HG03175 (cell line): ENCODE measurements around the gene RNF31.

Source experiments
- ATAC-seq: cut with Tn5 transposase; IDR thresholded peaks from one replicate; pipeline ENCODE4 v1.9.1; 2021; ENCODE audit warnings: mild to moderate bottlenecking, moderate library complexity; ENCODE audit not compliant: unreplicated experiment

RNF31 gene

DNA sequence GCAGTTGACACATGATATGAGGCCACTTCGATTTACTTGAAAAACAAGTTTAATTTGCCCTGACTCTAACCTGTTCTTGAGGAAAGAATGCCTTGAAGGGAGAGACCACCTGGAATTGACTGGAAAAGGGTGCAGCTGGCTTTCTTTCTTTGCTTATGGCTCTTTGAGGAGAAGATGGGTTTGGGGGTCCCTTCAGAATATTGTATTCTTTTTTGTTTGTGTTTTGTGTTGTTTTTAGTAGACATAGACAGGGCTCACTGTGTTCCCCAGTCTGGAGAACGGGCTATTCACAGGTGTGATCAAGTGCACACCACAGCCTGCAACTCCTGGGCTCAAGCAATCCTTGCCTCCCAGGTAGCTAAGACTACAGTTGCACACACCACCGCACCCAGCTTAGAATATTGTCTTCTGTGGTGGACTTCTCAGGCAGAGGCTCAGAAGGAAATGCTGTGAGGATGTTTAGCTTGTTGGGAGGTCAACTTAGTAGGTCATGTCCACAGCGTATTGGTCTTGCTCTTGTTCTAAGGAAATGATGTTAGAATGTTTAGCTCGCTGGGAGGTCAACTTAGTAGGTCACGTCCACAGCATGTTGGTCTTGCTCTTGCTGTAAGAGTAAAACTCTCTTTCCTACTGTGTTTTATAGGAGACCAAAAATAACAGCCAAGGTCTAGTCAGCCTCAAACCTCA is 31.0 kb upstream of the RNF31 start:
- ATAC-seq, result no peak

DNA sequence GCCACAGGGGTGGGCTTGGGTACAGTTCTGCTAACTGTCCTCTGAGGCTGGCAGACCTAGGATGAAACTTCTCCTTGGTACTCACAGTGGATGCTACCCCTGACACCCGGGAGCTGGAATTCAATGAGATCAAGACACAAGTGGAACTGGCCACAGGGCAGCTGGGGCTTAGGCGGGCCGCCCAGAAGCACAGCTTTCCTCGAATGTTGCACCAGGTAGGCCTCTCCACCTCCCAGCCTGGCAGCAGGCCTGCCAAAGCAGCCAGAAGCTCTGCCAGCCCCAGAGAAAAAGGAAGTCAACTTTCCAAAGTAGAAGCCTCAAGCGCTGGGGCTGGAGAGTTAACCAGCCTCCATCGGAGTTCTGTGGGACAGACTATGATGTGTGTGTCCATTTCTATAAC is 30.1 kb upstream of the RNF31 start:
- no peak for ATAC-seq

DNA sequence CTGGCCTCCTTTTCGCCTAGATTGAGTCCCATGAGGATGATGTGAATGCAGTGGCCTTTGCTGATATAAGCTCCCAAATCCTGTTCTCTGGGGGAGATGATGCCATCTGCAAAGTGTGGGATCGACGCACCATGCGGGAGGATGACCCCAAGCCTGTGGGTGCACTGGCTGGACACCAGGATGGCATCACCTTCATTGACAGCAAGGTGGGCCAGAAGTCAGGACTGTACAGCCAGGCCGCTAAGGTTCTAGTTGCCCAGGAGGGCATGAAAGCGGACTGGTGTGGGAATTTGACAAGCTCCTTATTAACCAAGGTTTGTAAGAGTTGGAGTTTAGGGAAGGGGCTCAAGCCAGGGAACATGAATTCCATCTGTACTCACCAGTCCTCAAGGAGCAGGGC is 27.6 kb upstream of the RNF31 start:
- no peak for ATAC-seq

DNA sequence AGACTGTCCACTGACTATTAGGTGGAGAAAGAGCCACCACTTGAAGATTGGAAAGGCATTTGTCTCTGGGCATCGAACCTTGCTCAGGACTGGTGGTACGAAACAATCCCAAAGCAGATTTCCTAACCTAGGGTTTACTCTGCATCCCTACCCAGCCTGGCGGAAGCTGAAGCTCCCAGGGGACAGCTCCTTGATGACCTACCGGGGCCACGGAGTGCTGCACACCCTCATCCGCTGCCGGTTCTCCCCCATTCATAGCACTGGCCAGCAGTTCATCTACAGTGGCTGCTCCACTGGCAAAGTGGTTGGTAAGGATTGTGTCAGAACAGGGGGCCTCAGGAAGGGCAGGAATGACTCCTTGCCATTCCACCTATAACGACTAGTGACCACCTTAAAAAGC is 26.1 kb upstream of the RNF31 start:
- no peak for ATAC-seq

DNA sequence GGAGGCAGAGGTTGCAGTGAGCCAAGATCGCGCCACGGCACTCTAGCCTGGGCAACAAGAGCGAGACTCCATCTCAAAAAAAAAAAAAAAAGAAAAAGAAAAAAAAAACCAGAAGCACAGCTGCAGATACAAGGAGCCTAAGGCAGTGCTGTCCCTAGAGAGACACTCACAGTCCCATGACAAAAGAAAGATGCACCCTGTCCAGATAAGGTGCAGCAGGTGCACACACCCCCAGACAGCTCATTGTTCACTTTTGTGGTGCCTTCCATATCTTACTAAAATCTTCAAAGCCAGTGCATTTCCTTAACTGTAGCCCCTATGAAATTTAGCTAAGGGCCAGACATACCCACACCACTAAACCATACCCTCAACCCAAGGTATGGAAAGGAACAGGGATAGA is 24.9 kb upstream of the RNF31 start:
- ATAC-seq, result no peak

GRCh38 chr14:24122898-24123297 is 24.4 kb upstream of the RNF31 start:
- ATAC-seq, result no peak

- ATAC-seq, result peak; percentile 53
Observed at GRCh38 chr14:24123424-24124417, 23.6 kb upstream of the RNF31 start.

- ATAC-seq, result no peak
Observed at GRCh38 chr14:24126939-24127338, 20.4 kb upstream of the RNF31 start.

GRCh38 chr14:24127673-24128072 is 19.6 kb upstream of the RNF31 start:
- ATAC-seq, result no peak

DNA sequence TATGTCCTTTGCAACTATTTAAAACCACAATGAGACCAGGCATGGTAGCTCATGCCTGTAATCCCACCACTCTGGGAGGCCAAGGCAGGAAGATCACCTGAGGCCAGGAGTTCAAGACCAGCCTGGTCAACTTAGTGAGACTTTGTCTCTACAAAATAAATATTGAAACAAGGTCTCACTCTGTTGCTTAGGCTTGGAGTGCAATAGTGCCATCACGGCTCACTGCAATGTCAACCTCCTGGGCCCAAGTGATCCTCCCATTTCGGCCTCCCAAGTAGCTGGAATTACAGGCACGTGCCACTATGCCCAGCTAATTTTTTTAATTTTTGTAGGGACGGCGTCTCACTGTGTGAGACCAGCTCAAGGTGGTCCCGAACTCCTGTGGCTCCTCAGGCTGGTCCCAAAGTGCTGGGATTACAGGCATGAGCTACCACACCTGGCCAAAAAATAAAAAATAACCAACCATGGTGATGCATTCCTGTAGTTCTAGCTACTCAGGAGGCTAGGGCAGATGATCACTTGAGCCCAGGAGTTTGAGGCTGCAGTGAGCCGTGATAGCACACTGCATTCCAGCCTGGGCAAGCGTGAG is 17.8 kb upstream of the RNF31 start:
- ATAC-seq, result no peak

GRCh38 chr14:24130380-24130716 is 16.9 kb upstream of the RNF31 start, which contains the start of gene FITM1:
Gene FITM1, plus strand, starts transcription at chr14:24130659. Its CDS starts 905 bp downstream, at chr14:24131564.
- no peak for ATAC-seq

- ATAC-seq, result no peak
Observed at GRCh38 chr14:24130717-24131548, 16.4 kb upstream of the RNF31 start.

GRCh38 chr14:24131549-24131966 is 15.7 kb upstream of the RNF31 start:
- ATAC-seq, result no peak

- no peak for ATAC-seq
Observed at GRCh38 chr14:24132061-24132685, 15.1 kb upstream of the RNF31 start.

GRCh38 chr14:24132976-24133375 is 14.3 kb upstream of the RNF31 start:
- no peak for ATAC-seq

- ATAC-seq, result no peak
Observed at GRCh38 chr14:24133735-24134134, 13.6 kb upstream of the RNF31 start.

DNA sequence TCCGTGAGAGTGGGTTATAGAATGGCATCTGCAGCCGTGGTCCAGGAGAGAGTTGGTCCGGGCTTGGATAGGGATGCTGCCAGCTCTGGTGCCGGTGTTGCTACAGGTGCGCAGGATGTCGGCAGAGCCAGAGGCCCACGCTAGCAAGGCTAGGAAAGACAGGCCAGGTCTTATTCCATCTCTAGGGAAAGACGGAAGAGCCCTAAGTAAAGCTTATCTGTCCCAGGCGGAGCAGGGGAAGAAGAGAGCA is 11.8 kb upstream of the RNF31 start:
- ATAC-seq, result no peak

GRCh38 chr14:24135834-24136683 is 11.2 kb upstream of the RNF31 start, which contains the start of gene PSME1:
Gene PSME1, plus strand, starts transcription at chr14:24136194. Its CDS starts 69 bp downstream, at chr14:24136263.
- ATAC-seq, result peak; percentile 92

GRCh38 chr14:24136684-24137528 is 10.4 kb upstream of the RNF31 start:
- ATAC-seq, result no peak
